Lower leg skin (tissue), 3 donors: ENCODE measurements around the gene RAB42.

Experiments used
- POLR2A ChIP-seq, 2 donors: fragments of 450-650 bp; IDR thresholded peaks; one replicate each; pipeline ENCODE4 v1.6.1; 2016 to 2017; ENCODE audit warnings: antibody characterized with exemption in 2 of 2, mild to moderate bottlenecking in 1 of 2, moderate library complexity in 1 of 2
- TF ChIP-seq, protein P1 (sequence below), 3 donors: fragments of 450-650 bp; IDR thresholded peaks; one replicate each; pipeline ENCODE4 v1.5.1; 2016; ENCODE audit warnings: antibody characterized with exemption in 3 of 3, mild to moderate bottlenecking in 3 of 3, moderate library complexity in 2 of 3

GRCh38 chr1:28566931-28567330 lies 25.1 kb upstream of the RAB42 start:
- TF ChIP-seq, protein P1, sequence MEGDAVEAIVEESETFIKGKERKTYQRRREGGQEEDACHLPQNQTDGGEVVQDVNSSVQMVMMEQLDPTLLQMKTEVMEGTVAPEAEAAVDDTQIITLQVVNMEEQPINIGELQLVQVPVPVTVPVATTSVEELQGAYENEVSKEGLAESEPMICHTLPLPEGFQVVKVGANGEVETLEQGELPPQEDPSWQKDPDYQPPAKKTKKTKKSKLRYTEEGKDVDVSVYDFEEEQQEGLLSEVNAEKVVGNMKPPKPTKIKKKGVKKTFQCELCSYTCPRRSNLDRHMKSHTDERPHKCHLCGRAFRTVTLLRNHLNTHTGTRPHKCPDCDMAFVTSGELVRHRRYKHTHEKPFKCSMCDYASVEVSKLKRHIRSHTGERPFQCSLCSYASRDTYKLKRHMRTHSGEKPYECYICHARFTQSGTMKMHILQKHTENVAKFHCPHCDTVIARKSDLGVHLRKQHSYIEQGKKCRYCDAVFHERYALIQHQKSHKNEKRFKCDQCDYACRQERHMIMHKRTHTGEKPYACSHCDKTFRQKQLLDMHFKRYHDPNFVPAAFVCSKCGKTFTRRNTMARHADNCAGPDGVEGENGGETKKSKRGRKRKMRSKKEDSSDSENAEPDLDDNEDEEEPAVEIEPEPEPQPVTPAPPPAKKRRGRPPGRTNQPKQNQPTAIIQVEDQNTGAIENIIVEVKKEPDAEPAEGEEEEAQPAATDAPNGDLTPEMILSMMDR (IDR thresholded peaks at IDR 0.05), result no peak
- TF ChIP-seq POLR2A (IDR thresholded peaks at IDR 0.05), result no peak
